Measurements from ENCODE around the gene ADAM8.

Gene ADAM8

GRCh38 chr10:133308421-133309099, 31.9 kb upstream of the ADAM8 start, which contains the start of the genes TUBGCP2 and ZNF511:
Gene TUBGCP2 (minus strand): TSS chr10:133308872. CDS start chr10:133302941, 5,931 bp downstream.
Gene ZNF511 (plus strand): TSS chr10:133308914. CDS start chr10:133308944, 30 bp downstream.
- peak; percentile 77 for DNase-seq

GRCh38 chr10:133307776-133308420, 31.2 kb upstream of the ADAM8 start:
- DNase-seq = peak; percentile 38

GRCh38 chr10:133306941-133307379, 30.3 kb upstream of the ADAM8 start:
- no peak for DNase-seq

- no peak for DNase-seq
Measured at GRCh38 chr10:133306097-133306476, 29.4 kb upstream of the ADAM8 start.

GRCh38 chr10:133303206-133303605, 26.5 kb upstream of the ADAM8 start:
- no peak for DNase-seq

- no peak for DNase-seq
Measured at GRCh38 chr10:133302230-133302629, 25.6 kb upstream of the ADAM8 start.

- DNase-seq = no peak
Measured at GRCh38 chr10:133299738-133300137, 23.1 kb upstream of the ADAM8 start.

GRCh38 chr10:133299224-133299623, 22.6 kb upstream of the ADAM8 start:
- DNase-seq = no peak

- DNase-seq = no peak
Measured at GRCh38 chr10:133298466-133298865, 21.8 kb upstream of the ADAM8 start.

- DNase-seq = no peak
Measured at GRCh38 chr10:133297504-133297903, 20.8 kb upstream of the ADAM8 start.

- no peak for DNase-seq
Measured at GRCh38 chr10:133295426-133296320, 19.0 kb upstream of the ADAM8 start.

GRCh38 chr10:133294189-133294588, 17.5 kb upstream of the ADAM8 start:
- no peak for DNase-seq

- DNase-seq = no peak
Measured at GRCh38 chr10:133293810-133294119, 17.1 kb upstream of the ADAM8 start.

GRCh38 chr10:133292919-133293809, 16.5 kb upstream of the ADAM8 start:
- DNase-seq = peak; percentile 46

- no peak for DNase-seq
Measured at GRCh38 chr10:133289761-133290160, 13.1 kb upstream of the ADAM8 start.

GRCh38 chr10:133287832-133288500, 11.3 kb upstream of the ADAM8 start:
- DNase-seq = no peak

- DNase-seq = no peak
Measured at GRCh38 chr10:133286366-133286765, 9.7 kb upstream of the ADAM8 start.

GRCh38 chr10:133285217-133285616, 8.5 kb upstream of the ADAM8 start:
- no peak for DNase-seq

GRCh38 chr10:133283931-133284330, 7.3 kb upstream of the ADAM8 start:
- no peak for DNase-seq

- no peak for DNase-seq
Measured at GRCh38 chr10:133282846-133283390, 6.2 kb upstream of the ADAM8 start.

- DNase-seq = no peak
Measured at GRCh38 chr10:133281628-133282372, 5.1 kb upstream of the ADAM8 start.

All from fibroblast of upper back skin (primary cell).